ENCODE results near the gene MAML3.

The MAML3 gene

DNA sequence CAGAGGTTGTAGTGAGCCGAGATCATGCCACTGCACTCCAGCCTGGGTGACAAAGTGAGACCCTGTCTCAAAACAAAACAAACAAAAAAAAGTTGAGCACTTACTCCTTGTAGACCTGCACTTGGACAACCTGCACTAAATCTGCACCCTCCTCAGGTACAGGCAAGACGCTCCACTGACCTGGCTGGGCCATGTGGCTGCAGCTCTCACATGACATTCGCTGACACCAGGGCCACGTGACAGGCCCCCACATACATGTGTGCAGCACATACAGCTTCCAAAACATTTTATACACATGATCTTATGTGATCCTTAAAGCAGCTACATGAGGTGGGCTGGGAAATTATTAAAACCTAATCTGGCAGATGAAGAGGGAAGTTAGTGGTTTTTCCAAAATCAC, 425.8 kb downstream of the MAML3 start:
- peaks cover 0 to 23% (median 15%) of the 10 kb centered on the region in 3 donors for H3K36me3 ChIP-seq
- H3K9me3 ChIP-seq = no peaks in the 10 kb centered on the region
- DNase-seq = no peak
- H3K4me3 ChIP-seq = no peak overlapping the region
- no peak overlapping the region for H3K27ac ChIP-seq
- TF ChIP-seq CTCF (IDR thresholded peaks at IDR 0.05) = no peak
- intact Hi-C loops (cut with DNase I; ENCODE audit: low total_unique reads) = no loop called here
- no peaks in the 10 kb centered on the region for H3K4me1 ChIP-seq
- no peaks in the 10 kb centered on the region for H3K27me3 ChIP-seq

GRCh38 chr4:139726615-139727014, 427.4 kb downstream of the MAML3 start:
- no peak for TF ChIP-seq CTCF (IDR thresholded peaks at IDR 0.05)
- Histone ChIP-seq H3K9me3 (no peaks in the 10 kb centered on the region), H3K27me3 (no peaks in the 10 kb centered on the region), H3K27ac (no peak overlapping the region), H3K4me1 (no peaks in the 10 kb centered on the region), H3K36me3 (peaks cover 0 to 23% (median 15%) of the 10 kb centered on the region in 3 donors), H3K4me3 (no peak overlapping the region)
- DNase-seq = no peak
- intact Hi-C loops (cut with DNase I; ENCODE audit: low total_unique reads) = no loop called here

GRCh38 chr4:139725236-139725635, 428.7 kb downstream of the MAML3 start:
- no peak for DNase-seq
- H3K36me3 ChIP-seq = peaks cover 0 to 23% (median 15%) of the 10 kb centered on the region in 3 donors
- TF ChIP-seq CTCF (IDR thresholded peaks at IDR 0.05) = no peak
- intact Hi-C loops (cut with DNase I; ENCODE audit: low total_unique reads) = no loop called here
- no peaks in the 10 kb centered on the region for H3K27me3 ChIP-seq
- H3K9me3 ChIP-seq = no peaks in the 10 kb centered on the region
- no peaks in the 10 kb centered on the region for H3K4me1 ChIP-seq
- no peak overlapping the region for H3K4me3 ChIP-seq
- H3K27ac ChIP-seq = no peak overlapping the region

DNA sequence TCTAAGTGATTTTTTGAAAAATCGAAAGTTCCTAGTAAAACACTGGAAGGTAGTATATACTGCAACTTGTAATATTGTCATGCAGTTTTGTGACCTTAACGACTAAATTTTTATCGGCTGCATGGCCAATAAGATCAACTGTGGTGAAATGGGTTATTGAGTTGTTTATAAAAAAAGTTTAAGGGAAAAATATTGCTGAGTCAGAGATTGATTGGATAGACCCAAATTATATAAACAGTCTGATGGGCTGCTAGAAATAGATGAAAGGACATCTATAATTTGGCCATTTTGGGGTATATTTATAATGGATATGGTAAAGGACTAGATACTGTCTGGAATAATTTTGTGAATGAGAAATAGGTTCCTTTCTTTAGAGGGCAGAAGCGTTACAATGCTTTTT, 432.2 kb downstream of the MAML3 start:
- Histone ChIP-seq H3K36me3 (peaks cover 10 to 41% (median 39%) of the 10 kb centered on the region in 3 donors), H3K27me3 (no peaks in the 10 kb centered on the region), H3K27ac (no peak overlapping the region), H3K4me1 (no peaks in the 10 kb centered on the region), H3K4me3 (no peak overlapping the region), H3K9me3 (no peaks in the 10 kb centered on the region)
- DNase-seq = no peak
- TF ChIP-seq CTCF (IDR thresholded peaks at IDR 0.05) = no peak
- intact Hi-C loops (cut with DNase I; ENCODE audit: low total_unique reads) = no loop called here

- Histone ChIP-seq H3K27me3 (no peaks in the 10 kb centered on the region), H3K27ac (no peak overlapping the region), H3K9me3 (no peaks in the 10 kb centered on the region), H3K36me3 (peaks cover 10 to 39% (median 36%) of the 10 kb centered on the region in 3 donors), H3K4me3 (no peak overlapping the region), H3K4me1 (peaks cover 0 to 2% (median 0%) of the 10 kb centered on the region in 4 donors)
- no peak for TF ChIP-seq CTCF (IDR thresholded peaks at IDR 0.05)
- no peak for DNase-seq
- intact Hi-C loops (cut with DNase I; ENCODE audit: low total_unique reads) = no loop called here
These were observed 433.2 kb downstream of the MAML3 start for GRCh38 chr4:139720806-139721205.

Data from tibial artery (tissue), 4 donors.